Stimulated activated CD8-positive, alpha-beta memory T cell treated with anti-CD3 and anti-CD28 coated beads, Interleukin-4, amount 100 ng/mL, for 1 hour (primary cell): ENCODE measurements around the gene TXNRD1.
A peak's percentile ranks its signal among the peaks of the same experiment; 100 is the strongest.
"Not testable (repeated sequence)": the region's sequence is repeated elsewhere in the genome, so short reads cannot be mapped to it uniquely, and the experiment has no call there.

Source experiments
- DNase-seq, 2 donors: peaks; one replicate each; pipeline ENCODE4 v3.0.0-alpha.2; 2020; ENCODE audit warnings: low read depth in 2 of 2, low spot score in 1 of 2

The TXNRD1 gene

DNA sequence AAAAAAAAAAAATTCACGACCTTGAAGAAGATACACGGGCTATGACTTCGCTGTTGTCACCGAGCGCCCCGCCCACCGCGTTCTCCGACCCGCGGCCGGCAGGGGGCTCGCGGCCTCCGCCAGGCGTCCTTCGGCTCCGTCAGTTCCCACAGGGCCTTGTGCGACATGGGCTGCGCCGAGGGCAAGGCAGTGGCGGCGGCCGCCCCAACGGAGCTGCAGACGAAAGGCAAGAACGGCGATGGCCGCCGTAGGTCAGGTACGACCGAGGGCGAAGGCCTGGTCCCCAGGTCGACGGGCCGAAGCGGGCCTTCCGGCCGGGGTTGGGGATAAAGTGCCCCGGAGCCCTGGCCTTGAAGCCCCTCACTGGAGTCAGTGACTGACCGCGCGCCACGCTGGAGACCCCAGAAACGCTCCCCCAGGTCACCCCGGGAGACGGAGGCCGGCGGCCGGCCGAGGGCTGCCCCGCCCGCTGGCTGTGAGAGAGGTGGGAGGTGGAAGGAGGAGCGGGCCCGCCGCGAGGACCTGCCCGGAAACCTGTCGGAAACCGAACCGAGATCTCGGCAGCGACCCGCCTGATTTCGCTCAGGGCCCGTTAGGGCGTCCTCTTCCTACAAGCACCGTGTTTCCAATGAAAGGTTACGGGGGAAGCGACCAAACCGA is at the start of gene TXNRD1:
TXNRD1 (plus strand) TSS at position 142 of the 660 bp plus-strand sequence; CDS start at position 166, 24 bp downstream.
- DNase-seq = peak; percentile 55 to 71

DNA sequence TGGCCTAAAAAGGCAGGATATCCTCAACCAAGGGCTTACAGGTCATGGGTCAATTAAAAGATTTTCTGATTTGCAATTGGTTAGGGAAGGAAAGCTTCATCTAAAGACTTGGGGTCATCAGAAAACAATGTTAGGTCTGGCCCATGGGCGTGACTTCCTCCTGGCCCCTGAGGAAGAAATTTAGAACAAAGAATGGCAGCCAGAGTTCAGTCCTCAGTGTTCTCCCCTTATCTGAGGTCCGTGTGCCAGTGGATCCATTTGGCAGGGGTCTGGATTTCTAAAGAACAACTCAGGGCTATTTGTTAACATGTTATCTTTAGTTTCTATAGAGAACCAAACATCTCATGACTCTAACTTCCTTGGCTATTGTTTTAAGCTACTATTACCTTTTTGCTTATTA is 49.8 kb upstream of the TXNRD1 start:
- DNase-seq = no peak

DNA sequence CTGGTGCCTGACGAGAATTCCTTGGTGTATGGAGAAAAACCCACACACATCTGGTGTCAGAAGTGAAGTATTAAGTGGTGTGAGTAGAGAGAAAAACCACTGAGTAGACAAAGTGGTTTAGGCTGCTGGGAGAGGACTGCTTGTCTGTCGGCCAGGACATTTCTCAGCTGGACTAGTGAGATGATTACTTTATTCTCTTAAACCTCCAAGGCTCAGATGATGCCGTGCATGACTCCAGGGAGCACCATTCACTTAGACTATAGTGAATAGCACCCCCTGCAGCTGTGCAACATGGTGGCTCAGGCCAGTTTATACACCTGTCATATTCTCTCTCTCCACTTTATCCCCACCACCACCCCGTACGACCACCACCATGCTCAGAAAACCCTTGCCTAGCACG is 49.1 kb upstream of the TXNRD1 start:
- DNase-seq = no peak

DNA sequence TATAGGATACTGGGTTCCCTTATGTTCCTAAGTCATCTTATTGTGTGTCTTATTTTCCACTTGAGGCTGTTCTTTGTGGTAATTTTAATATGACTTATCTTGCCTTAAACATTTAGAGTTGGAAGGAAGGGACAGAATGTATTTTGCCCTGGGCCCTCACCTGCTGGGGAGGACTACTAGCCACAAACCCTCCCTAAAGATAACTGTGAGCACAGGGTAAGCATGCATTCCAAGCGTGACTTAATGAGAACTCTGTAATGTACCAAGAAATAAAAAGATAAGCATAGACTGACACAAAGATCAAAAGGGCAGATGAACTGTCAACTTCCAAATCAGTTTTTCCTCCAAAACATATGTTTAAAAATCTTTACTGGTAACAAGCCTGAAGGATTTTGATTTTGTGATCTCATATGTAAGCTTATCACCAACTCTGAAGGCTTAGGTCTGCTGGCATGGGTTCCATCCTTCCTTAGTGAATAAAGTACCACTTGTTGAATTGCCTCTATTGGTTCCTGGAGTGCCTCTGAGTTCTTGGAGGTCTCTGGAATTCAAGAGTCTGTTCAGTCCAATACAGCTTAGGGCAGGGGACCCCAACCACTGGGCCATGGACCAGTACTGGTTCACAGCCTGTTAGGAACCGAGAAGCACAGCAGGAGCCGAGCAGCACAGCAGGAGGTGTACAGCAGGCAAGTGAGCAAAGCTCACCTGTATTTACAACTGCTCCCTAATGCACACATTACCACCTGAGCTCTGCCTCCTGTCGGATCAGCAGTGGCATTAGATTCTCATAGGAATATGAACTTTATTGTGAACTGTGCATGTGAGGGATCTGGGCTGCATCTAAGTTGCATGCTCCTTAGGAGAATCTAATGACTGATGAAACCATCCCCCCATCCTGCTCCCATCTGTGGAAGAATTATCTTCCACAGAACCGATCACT is 47.8 kb upstream of the TXNRD1 start:
- DNase-seq = no peak

GRCh38 chr12:104168596-104168995 is 47.0 kb upstream of the TXNRD1 start:
- no peak for DNase-seq

DNA sequence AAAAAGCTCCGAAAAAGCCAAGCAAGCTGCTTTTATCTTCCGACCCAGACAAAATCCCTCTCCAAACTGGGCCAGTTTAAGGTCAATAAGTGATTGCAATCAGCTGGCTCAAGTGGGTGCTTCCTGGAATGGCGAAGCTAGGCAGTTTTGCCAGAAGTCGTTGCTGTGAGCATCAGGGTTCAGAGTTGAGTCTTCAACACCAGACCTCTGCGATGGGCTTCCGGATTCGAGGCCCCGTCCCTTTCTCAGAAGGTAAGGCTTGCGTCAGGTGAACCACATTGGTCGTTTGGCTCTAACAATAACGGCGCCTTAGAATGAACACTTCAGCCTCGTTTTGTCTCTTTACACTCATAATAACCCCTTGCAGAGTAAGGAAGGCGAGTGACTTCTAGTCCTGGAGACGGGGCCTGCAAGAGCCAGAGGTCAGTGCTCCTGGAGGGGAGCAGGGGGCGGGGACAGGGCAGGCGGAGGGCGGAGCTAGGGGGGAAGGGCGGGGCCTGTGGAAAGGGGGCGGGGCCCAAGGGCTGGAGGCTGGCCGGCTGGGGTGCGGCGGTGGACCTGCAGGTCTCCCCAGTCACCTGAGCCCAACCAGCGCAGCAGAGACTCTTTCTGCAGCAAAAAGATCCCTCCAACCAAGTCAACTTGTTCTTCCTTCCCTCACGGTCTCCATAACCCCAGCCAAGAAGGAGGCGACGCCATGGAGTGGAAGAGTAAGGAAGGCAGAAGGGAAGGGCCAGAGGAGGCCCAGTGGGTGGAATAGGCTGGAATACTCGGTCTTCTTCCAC is 43.6 kb upstream of the TXNRD1 start:
- no peak for DNase-seq

DNA sequence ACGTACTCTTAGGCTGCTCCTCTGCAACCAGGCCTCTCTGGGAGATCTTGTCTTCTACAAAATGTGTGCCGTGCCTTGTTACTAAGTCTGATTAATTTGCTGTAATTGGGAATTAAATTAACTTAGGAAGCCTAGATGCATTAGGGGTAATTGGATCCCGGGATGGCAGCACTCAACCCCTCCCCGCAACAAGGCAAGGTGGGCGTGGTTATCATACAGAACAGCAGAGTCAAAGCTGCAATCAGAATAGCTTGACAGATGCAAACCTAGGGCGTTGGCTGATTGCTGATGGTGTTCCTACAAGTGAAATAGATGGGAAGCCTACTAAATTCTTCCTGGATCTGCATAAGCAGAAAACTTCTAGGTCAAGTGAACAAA is 43.0 kb upstream of the TXNRD1 start:
- no peak for DNase-seq

GRCh38 chr12:104173804-104174203 is 41.8 kb upstream of the TXNRD1 start:
- DNase-seq = not testable (repeated sequence)

GRCh38 chr12:104175726-104176247 is 39.8 kb upstream of the TXNRD1 start:
- DNase-seq = no peak

DNA sequence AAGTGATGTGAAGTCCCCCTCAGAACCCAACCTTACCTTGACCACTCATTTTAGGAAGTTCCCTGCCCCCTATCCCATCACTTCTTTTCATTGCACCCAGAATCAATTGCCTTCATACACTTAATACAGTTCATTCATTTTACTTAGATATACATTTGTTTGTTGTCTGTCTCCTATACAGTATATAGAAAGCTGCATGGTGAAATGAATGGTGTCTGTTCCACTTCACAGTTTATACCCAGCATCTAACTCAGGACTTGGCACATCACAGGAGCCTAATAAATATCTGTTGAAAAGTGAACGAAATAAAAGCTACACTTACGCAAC is 38.3 kb upstream of the TXNRD1 start:
- no peak for DNase-seq

GRCh38 chr12:104177663-104178501 is 37.7 kb upstream of the TXNRD1 start:
- DNase-seq = no peak

- no peak for DNase-seq
Observed at GRCh38 chr12:104180374-104180773, 35.2 kb upstream of the TXNRD1 start.

- no peak for DNase-seq
Observed at GRCh38 chr12:104181313-104181712, 34.3 kb upstream of the TXNRD1 start.

GRCh38 chr12:104182144-104182543 is 33.4 kb upstream of the TXNRD1 start:
- DNase-seq = no peak

DNA sequence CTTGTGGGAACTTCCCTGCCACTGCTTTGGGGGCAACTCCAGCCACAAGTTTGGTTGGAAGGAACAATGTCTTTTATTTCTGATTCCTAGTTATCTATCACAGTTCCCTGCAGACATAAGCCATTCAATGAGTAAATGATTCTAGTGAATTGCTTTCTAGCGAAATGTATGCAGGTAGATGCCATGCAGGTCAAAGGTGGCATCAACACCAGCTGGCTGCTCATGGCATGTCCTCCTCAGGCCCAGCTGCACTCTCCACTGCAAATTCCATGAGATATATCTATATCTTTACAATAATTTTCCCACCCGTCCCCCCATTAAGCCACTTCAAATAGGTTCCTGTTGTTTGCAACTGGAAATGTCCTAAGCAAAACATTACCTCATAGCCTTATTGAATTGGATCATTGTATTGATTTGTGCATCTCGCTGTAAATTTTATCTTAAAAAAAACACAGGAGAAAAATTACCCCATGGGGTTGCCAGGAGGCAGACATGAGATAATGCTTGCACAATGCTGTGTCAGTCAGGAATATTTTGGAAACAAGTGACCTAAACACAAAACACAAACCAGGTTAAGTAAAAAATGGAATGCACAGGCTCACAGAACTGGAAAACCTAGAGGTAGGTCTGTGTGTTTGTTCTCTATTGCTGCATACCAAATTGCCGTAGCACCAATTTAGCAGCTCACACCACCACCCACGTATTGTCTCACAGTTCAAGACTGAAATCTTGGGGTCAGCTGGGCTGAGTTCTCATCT is 32.8 kb upstream of the TXNRD1 start:
- no peak for DNase-seq

GRCh38 chr12:104183443-104183842 is 32.1 kb upstream of the TXNRD1 start:
- DNase-seq = no peak

- no peak for DNase-seq
Observed at GRCh38 chr12:104187446-104188155, 28.0 kb upstream of the TXNRD1 start.

DNA sequence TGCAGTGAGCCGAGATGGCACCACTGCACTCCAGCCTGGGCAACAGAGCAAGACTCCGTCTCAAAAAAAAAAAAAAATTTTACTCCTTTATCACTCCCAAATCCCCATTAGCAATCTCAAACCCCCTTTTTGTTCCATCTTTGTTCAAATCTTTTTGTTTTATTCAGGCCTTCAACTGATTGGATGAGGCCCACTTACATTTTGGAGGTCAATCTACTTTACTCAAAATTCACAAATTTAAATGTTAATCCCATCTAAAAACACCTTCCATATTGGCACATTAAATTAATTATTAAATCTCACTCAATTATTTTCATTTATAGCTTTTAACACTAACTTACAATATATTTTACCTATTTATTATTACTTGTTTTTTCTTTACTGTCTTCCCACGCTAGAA is 27.0 kb upstream of the TXNRD1 start:
- no peak for DNase-seq

GRCh38 chr12:104189915-104190555 is 25.5 kb upstream of the TXNRD1 start:
- DNase-seq = no peak
